Stimulated activated CD8-positive, alpha-beta memory T cell treated with anti-CD3 and anti-CD28 coated beads, Interleukin-12 subunit alpha, Interleukin-12 subunit beta, amount 100 ng/mL, for 24 hours (primary cell): Measurements from ENCODE around the gene CNTFR.
"Not testable (repeated sequence)": the region's sequence is repeated elsewhere in the genome, so short reads cannot be mapped to it uniquely, and the experiment has no call there.

ENCODE experiments used
- DNase-seq: peaks from one replicate; pipeline ENCODE4 v3.0.0-alpha.2; 2020; ENCODE audit errors: extremely low read depth

CNTFR gene

DNA sequence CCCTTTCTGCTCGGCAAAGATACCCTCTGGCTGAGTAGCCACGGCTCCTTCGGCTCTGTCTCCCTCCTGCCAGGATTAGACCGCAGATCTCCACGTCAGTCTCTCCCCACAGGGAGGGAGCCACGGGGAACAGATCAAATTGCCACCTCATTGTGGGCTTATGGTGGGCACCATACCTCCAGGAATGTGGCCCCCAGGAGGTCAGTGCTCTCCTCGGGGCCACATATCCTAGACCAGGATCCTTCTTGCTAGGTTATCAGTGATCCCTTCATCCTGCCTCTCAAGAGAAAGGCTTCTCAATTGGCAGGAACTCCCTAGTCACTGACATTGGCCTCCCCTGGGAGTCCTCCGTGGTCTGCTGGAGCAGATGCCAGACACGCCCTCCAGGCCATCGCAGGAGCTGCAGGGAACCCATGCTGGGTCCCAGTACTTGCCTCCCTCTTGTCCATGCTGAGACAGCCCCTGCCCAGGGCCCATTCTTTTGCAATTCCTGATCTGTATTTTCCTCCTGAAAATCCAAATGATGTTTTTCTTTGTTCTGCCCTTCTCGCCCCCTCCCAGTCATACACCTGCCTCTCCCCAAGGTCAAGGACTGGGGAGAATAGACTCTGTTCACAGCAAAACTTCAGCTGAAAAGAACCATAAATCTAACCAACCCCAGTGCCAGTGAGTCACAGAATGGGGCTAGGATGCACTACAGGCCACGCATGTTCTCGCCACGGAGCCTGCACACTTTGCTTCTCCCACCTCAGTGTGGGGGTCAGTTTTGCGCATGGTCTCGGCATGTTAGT, 35.1 kb downstream of the CNTFR start:
- DNase-seq: no peak

DNA sequence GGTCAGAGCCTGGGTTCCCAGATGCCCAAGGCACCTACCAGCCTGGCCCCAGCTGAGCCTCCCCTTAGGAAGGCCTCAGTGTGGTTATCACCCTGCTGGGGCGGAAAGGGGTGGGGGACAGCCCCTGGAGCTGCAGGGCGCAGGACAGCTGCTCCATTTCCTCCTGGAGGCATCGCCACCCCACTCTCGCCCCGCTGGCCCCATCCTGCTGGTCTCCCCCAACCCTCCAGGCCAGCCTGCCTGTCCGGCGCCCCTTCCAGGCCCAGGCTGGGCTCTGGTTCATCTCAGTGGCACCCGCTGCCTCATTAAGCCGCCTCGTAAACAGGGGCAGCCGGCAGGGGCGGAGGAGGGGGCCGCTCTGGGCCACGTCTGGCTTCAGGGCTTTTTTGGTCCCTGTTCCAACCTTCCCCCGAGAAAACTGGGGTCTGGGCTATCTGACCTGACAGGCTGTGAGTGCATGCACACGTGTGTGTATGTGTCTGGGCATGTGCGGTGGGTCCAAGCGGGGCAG, 36.0 kb downstream of the CNTFR start:
- no peak for DNase-seq

DNA sequence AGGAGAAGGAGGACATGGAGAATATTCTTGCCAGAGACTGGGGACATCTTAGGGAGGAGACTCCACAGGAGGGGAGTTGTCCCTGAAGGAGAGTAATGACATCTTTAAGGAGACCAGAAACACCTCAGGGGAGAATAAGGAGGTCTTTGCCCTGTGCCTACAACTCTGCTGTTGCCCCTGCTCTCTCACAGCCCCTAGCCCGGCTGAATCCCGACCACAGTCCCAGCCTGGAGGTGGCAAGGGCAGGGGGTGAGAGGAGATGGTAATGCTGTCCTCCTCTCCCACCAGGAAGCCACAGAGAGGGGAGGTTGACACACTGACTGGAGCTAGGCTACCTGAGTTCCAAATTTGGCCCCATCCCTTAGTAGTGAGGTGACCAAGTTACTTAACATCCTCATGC, 36.5 kb downstream of the CNTFR start:
- no peak for DNase-seq

DNA sequence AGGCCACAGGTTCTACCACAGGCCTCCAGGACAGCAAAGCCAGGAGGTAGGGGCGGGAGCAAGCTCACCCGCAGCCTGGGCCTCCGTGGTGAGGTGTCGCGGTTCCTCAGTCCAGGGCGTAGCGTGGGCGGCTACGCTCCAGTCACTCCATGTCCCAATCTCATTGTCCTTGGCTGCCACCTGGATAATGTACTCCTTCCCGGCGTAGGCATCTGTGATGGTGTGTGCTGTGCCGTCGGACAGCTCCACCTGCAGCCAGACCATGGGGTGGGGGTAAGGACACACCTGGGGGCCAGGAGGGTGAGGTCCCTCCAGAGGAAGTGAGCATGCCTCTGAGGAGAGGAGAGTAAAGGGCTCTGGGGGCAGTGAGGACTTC, 36.9 kb downstream of the CNTFR start:
- DNase-seq: no peak

DNA sequence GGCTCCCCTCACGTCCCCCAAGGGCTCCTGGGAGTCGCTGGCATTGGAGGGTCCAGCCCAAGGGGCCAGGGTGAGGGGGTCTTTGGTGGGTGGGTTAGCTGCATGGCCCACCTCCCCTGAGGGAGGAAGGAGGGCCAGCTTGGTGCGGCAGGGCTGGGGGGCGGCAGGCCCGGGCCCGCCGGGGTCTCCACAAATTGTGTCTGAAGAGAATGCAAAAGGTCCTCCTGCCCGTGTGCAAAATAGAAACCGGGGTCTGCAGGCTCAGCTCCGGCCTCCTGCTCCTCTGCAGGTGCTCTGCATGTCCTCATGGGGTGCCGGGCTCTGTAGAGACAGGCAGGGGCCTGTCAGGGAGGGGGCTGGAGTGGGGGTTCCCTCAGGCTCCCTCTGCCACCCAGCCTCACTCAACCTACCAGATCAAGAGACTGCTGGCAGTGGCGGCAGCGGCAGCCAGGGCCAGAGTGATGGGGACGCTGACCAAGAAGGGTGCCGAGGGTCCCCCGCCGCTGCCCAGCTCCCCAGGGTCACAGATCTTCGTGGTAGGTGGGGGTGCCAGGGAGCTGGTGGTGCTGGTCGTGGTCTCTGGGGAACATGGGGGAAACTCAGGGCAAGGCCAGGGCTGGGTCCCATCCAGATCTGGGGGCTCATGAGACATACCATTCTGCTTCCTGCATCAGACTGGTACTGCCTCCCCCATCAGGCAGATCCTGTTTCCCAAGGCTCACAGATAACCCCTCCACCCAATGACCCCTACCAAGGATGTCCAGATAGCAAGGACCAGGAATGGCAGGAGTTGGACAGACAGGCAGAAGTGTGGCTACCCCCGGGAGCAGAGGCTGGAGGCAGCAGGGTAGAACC, 37.5 kb downstream of the CNTFR start:
- no peak for DNase-seq

DNA sequence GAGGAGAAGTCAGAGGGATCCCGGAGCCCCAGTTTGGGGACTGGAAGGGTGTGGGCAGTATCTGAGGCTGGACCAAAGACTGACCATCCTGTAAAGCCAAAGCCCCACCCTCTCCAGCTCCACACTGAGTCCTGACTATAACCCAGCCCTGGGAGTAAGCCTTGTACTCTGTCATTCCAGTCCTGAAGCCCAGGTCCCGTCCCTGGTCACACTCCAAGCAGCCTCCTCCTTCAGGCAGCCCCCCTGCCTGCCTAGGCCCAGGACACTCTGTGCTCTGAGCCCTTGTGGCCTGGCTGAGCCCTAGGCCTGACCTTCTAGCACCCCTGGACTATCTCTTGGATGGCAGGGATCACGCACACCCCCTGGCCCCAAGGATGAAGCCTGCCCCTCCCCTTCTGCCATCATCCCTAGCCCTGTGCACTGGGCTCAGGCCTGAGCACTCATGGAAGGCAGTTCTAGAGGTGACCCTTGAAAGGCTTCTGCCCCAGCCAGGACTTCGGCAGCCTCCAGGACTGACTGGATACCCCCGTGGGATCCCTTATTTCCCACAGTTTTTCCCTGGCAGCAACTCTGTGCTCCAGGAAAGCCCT, 38.7 kb downstream of the CNTFR start:
- DNase-seq: no peak

DNA sequence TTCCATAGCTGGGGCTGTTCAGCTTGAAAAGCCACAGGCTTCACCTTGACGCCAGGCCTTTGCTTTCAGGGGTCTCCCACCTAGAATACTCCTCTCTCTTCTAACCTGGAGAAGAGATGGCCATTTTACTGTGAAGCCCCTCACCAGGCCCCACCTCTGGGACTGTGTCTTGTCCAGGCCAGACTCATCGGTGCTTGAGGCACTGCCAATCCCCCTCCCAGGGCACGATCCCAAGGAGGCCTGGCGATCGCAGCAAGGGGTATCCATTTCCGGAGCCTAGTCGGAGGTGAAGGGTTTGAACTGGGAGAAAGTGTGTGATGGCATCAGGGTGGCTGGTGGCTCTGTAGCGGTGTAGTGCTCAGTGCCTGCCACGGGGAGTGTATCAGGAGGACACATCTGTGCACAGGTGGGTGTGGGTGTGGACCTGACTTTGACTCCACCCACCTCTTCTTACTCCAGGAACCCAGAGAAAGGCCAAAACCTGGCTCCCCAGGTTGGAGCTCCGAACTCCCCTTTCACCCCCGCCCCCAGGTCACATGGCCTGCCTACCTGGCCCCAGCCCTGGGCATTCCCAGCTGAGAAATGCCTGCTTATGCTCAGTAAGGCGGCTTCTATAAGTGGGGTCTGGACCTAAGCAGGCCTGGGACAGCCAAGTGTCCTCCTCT, 39.4 kb downstream of the CNTFR start:
- no peak for DNase-seq

DNA sequence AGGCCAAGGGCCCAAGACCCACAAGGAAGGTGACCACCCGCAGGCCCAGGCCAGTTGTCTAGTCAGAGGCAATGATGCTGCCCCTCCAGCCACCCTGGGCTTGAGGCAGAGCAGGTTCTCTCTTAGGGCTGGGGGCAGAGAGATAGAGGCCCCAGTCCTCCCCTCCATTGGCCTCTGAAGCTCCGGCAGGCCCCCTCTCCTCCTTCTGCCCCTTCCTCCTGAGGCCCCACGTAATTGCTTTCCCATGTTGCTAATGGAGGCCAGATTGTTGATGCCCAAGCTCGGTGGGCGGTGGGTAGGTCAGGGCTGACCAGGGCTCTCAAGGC, 40.2 kb downstream of the CNTFR start:
- DNase-seq: no peak

DNA sequence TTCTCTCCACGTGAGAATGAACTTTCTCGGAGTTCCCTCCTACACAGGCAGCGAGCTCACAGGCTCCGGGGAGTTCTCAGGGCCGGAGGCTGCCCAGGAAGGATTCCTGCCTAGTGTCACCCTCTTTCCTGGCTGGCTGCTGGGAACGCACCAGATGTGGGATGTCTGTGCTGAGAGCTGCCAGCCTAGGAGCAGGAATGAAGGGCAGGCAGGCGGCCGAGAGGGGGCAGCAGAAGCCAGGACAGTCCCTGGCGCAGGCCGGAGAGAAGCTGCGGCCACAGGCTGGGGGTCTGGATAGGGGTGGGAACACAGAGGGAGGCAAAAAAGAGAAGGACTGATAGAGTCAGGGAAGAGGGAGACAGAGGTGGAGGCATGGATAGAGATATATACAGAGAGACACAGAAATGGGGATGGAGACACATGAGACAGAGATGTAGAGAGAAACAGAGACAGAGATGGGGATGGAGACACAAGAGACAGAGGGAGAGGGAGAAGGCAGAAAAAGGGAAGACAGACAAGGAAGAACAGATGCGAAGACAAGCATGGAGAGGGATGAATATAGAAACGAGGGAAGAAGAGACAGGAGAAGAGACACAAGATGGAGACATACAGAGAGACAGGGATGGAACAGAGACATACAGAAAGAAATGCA, 41.4 kb downstream of the CNTFR start:
- no peak for DNase-seq

DNA sequence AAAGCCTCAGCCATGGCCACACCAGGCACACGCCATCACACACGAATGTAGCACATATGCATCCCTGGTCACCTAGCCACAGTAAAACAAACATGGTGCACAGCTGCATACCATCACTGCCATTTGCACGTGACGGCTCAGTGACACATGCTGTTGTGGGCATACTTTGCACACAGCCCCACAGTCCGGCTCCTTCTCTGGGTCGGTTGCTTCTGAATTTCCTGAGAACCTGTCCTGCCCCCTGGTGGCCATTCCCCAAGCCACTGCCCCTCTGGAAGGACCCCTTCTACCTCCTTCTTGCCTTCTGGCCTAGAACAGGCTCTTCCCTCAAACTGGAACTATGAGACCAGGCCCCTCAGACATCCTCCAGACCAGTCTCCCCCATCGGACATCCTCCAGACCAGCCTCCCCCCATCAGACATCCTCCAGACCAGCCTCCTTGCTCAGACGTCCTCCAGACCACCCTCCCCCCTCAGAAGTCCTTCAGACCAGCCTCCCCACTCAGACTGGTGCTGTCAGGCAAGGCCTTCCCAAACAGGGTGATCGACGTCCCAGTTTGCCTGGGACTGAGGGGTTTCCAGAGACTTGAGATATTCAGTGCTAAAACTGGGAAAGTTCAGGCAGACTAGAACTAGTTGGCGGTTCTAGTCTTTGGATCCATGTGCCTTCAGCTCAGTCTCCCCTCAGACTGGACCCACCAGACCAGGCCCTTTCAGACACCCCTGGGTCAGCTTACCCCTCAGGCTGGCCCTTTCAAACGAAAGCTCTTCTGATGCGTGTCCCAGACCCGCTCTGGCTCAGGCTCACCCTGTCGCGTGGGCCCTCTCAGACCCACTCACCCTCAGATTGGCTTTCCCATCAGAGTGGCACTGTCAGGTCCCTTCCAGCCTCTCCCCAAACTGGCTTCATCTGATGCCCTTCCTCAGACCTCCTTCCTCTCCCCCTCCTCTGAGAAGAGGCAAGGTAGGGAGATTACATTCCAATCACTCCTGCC, 42.4 kb downstream of the CNTFR start:
- DNase-seq: peak; percentile 25

DNA sequence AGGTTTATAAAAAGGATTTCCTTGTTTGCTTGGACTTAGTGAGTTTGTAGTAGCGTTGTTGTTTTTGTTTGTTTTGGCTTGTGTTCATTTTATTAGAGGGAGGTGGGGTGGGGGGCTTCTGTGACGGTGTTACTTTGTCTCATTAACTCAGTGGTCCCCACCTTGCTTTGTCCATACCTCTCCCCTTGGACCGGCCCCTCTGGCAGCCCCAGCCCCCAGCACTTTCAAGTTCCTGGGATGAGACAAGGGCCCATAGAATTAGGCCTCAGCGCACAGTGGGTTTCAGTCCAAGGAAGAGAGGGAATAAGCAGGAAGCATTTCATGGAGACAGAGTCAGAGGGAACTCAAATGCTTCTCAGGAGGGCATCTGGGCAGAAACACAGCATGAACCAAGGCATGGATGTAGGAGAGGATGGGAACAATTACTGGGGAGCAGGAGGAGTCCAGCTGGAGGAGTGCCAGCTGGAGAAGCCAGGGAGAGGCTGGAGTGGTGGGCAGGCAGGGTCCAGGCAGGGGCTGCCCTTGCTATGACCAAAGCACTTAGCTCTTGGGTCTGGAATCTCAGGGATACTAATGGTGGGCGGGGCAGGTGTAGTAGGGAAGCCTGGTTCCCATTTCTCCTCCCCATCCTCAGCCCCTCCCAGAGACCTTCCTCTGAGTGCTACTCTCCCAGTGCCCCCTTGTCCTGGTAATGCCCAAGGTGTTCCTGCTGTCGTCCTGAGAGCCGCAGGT, 43.3 kb downstream of the CNTFR start:
- no peak for DNase-seq

DNA sequence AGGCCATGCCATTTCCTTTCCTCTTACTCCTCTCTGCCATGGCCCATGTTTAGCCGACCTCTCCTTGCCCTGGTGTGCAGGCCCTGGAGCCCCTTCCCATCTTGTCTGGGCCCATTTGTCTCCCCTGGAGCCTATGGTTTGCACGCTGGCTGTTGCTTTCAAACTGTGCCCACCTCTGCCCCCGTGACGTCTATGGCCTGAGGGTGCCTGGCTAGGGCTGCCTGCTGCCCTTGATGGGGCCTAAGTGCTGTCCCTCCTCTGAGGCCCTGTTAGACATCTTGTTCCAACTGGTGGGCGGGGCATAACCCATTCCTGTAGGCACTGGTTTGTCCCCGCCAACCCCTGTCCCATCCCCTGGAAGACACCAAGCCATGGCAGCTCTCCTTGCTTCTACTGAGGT, 44.0 kb downstream of the CNTFR start:
- DNase-seq: no peak

DNA sequence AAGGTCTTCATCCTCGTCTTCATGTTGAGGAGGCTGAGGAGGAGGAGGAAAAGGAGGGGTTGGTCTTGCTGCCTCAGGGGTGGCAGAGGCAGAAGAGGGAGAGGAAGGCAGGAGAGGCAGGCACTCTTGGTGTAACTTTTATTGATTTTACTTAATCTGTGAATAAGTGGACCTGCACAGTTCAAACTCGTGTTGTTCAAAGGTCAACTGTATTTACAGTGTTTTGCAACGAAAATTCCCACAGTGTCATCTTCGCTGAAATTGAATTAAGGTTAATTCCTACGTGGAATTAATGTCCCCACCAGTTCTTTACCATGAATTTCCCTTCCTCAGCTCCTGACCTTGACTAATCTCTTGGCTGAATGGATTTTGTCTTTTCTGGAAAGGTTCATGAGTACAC, 45.5 kb downstream of the CNTFR start:
- DNase-seq: no peak

DNA sequence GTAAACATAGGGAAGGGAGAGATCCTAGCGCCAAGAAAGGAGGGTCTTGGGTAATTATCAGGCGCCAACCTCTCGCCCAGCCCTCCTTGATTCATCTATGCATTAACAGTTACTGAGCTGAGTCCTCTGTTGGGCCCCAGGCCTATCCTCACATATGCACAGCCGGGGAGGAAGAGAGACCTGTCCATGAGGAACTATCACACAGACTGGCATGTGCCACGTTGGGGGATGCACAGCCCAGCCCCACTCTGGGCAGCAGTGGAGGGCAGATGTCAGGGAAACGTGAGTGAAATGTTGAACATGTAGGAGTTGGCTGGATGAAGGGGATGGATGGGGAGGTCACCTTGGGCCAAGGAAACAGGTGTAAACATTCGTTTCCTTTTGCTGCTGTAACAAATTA, 48.0 kb downstream of the CNTFR start:
- DNase-seq: no peak

DNA sequence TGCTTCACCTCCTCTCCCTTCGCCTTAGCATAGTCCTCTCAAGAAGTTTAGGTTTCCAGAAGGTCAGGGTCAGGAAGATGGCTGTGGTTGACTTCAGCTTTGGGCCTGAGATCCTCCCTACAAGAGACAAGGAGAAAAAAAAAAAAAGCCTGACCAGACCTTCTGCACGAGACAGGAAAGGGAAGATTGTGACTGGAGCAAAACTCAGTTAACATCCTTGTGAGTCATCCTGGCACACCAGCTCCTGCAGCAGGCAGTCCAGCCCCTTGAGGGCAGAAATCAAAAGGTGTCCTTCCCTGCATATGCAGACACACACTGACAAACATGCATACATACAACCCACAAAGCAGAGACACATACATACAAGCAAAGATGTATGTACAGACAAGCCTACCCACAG, 48.7 kb downstream of the CNTFR start:
- DNase-seq: no peak

DNA sequence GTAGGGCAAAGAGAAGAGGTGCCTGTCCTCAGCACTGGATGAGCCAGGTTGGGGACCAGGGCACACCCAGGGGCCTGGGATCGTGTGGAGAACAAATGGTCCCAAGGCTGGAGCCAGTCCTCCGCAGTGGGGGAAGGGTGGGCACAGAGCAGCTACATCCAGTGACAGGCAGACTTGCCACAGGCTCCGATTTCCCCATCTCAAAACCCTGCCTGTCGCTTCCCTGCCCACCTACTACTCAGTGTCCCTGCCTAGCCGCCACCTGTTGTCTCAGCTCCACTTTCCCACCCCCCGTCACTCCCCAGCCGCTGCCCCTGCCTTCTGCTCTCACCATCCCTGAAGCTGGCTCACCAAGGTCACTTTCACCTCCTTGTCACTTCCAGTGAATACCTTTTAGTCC, 52.8 kb downstream of the CNTFR start:
- no peak for DNase-seq

DNA sequence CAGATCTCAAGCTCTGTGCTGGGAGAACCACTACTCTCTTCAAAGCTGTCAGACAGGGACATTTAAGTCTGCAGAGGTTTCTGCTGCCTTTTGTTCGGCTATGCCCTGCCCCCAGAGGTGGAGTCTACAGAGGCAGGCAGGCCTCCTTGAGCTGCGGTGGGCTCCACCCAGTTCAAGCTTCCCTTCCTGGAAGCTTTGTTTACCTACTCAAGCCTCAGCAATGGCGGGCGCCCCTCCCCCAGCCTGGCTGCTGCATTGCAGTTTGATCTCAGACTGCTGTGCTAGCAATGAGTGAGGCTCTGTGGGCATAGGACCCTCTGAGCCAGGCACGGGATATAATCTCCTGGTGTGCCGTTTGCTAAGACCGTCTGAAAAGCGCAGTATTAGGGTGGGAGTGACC, 57.5 kb downstream of the CNTFR start:
- not testable (repeated sequence) for DNase-seq

DNA sequence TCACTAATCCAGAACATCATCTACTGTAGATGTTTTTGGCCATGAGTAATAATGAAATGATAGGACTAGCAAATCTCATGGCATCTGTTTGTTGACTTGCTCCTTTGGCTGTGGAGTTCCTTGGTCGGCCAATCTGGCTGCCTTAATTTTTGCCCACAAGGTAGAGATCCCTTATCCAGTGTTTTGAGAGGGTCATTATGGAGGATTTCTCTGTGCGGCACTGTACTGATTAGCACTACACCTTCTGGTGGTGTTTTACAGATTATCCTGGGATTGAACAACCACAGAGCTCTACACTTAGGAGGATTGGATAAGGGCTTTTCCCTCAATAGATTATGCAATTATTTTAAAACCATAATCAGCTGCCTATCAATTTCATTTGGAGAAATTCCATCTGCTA, 63.5 kb downstream of the CNTFR start:
- DNase-seq: no peak

DNA sequence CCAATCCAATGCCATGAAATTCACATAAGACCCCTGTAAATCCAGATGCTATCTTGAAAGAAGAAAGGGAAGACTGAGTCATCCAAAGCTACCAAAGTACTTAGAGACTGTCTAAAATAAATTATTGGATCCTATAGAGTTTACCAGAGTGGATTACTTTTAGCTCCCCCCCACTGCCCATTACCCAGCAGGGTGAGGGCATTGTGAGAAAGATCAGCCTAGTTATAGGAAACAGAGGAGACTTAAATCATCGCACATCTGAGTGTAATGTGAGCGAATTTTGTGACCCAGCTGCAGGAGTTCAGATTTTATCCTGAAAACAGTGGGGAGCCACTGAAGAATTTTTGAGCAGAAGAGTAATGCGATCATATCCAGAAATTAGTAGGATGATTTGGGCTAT, 65.2 kb downstream of the CNTFR start:
- DNase-seq: no peak
